ENCODE data around the gene PYDC1.

The PYDC1 gene

DNA sequence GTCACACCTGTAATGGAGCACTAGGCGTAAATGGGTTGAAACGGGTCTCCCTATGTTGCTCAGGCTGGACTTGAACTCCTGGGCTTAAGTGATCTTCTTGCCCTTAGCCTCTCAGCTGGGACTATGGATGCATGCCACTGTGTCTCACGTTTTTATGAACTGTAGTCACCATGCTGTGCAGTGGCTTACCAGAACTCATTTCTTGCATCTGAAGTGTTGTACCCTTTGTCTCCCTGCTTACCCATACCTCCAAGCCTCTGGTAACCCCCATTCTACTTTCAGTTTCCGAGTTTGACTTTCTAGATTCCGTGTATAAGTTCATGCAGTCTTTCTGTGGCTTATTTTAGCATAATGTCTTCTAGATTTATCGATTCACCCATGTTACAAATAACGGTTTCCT lies 22.0 kb downstream of the PYDC1 start:
- H3K36me3 ChIP-seq (replicated peaks; ENCODE audit: insufficient read depth, low read length), result peaks cover 19% of the 10 kb centered on the region
- H3K9ac ChIP-seq (ENCODE audit: low read length), result no peak overlapping the region
- H3K4me2 ChIP-seq (ENCODE audit: low read depth, low read length), result no peak overlapping the region
- H3K4me3 ChIP-seq (ENCODE audit: low read length), result no peak overlapping the region
- no peaks in the 10 kb centered on the region for H3K9me2 ChIP-seq (replicated peaks; ENCODE audit: insufficient read depth, low read length)
- no peaks in the 10 kb centered on the region; the same call in 1 of the 2 replicates for H4K20me1 ChIP-seq (ENCODE audit: insufficient read depth, low read length)
- H2AFZ ChIP-seq (ENCODE audit: low read length), result no peak overlapping the region
- no peak for DNase-seq
- TF ChIP-seq, protein P1, sequence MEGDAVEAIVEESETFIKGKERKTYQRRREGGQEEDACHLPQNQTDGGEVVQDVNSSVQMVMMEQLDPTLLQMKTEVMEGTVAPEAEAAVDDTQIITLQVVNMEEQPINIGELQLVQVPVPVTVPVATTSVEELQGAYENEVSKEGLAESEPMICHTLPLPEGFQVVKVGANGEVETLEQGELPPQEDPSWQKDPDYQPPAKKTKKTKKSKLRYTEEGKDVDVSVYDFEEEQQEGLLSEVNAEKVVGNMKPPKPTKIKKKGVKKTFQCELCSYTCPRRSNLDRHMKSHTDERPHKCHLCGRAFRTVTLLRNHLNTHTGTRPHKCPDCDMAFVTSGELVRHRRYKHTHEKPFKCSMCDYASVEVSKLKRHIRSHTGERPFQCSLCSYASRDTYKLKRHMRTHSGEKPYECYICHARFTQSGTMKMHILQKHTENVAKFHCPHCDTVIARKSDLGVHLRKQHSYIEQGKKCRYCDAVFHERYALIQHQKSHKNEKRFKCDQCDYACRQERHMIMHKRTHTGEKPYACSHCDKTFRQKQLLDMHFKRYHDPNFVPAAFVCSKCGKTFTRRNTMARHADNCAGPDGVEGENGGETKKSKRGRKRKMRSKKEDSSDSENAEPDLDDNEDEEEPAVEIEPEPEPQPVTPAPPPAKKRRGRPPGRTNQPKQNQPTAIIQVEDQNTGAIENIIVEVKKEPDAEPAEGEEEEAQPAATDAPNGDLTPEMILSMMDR (IDR thresholded peaks at IDR 0.05; ENCODE audit: low read length), result no peak
- TF ChIP-seq EZH2 (optimal IDR thresholded peaks at IDR 0.05; ENCODE audit: low read depth, low read length), result no peak
- TF ChIP-seq EZH2phosphoT487 (IDR thresholded peaks at IDR 0.05; ENCODE audit: low read length), result no peak
- H3F3A ChIP-seq (ENCODE audit: insufficient read depth, low read length), result peaks cover 11% of the 10 kb centered on the region
- peaks cover 15% of the 10 kb centered on the region; the same call in 1 of the 2 replicates for H3K79me2 ChIP-seq (ENCODE audit: low read length)
- H3K27me3 ChIP-seq (replicated peaks; ENCODE audit: insufficient read depth, low read length), result no peaks in the 10 kb centered on the region
- no peaks in the 10 kb centered on the region; the same call in 1 of the 2 replicates for H3K4me1 ChIP-seq (ENCODE audit: low read length)
- no peaks in the 10 kb centered on the region for H3K9me3 ChIP-seq (replicated peaks; ENCODE audit: insufficient read depth, low read length)
- H3K27ac ChIP-seq (ENCODE audit: low read length), result no peak overlapping the region

DNA sequence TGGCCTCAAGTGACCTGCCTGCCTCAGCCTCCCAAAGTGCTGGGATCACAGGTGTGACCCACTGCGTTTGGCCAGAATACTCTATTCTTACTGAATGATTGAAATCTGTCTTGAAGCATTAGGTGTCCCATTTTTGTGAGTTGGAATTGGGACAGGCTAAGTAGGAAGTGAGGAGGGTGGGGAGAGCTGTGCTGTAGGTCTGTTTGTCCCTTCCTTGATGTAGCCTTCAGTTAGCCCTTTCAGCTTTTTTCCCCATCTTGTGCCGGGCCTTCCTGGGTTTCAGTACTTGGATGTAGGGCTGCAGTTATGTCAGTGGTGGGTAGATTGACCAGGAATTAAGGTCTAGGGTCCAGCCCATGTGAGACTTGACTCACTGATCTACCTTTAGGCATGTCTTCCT lies 23.1 kb downstream of the PYDC1 start:
- no peak overlapping the region for H3K4me3 ChIP-seq (ENCODE audit: low read length)
- no peaks in the 10 kb centered on the region for H3K9me2 ChIP-seq (replicated peaks; ENCODE audit: insufficient read depth, low read length)
- no peak overlapping the region for H3K9ac ChIP-seq (ENCODE audit: low read length)
- TF ChIP-seq EZH2 (optimal IDR thresholded peaks at IDR 0.05; ENCODE audit: low read depth, low read length), result no peak
- TF ChIP-seq EZH2phosphoT487 (IDR thresholded peaks at IDR 0.05; ENCODE audit: low read length), result no peak
- TF ChIP-seq, protein P1 (IDR thresholded peaks at IDR 0.05; ENCODE audit: low read length), result no peak
- H3F3A ChIP-seq (ENCODE audit: insufficient read depth, low read length), result peaks cover 16% of the 10 kb centered on the region
- H3K79me2 ChIP-seq (ENCODE audit: low read length), result peaks cover 21% of the 10 kb centered on the region
- no peak overlapping the region for H2AFZ ChIP-seq (ENCODE audit: low read length)
- no peak overlapping the region for H3K27ac ChIP-seq (ENCODE audit: low read length)
- no peak for DNase-seq
- no peaks in the 10 kb centered on the region; the same call in 1 of the 2 replicates for H4K20me1 ChIP-seq (ENCODE audit: insufficient read depth, low read length)
- no peaks in the 10 kb centered on the region; the same call in 1 of the 2 replicates for H3K4me1 ChIP-seq (ENCODE audit: low read length)
- no peaks in the 10 kb centered on the region for H3K27me3 ChIP-seq (replicated peaks; ENCODE audit: insufficient read depth, low read length)
- H3K4me2 ChIP-seq (ENCODE audit: low read depth, low read length), result no peak overlapping the region
- peaks cover 29% of the 10 kb centered on the region for H3K36me3 ChIP-seq (replicated peaks; ENCODE audit: insufficient read depth, low read length)
- no peaks in the 10 kb centered on the region for H3K9me3 ChIP-seq (replicated peaks; ENCODE audit: insufficient read depth, low read length)

DNA sequence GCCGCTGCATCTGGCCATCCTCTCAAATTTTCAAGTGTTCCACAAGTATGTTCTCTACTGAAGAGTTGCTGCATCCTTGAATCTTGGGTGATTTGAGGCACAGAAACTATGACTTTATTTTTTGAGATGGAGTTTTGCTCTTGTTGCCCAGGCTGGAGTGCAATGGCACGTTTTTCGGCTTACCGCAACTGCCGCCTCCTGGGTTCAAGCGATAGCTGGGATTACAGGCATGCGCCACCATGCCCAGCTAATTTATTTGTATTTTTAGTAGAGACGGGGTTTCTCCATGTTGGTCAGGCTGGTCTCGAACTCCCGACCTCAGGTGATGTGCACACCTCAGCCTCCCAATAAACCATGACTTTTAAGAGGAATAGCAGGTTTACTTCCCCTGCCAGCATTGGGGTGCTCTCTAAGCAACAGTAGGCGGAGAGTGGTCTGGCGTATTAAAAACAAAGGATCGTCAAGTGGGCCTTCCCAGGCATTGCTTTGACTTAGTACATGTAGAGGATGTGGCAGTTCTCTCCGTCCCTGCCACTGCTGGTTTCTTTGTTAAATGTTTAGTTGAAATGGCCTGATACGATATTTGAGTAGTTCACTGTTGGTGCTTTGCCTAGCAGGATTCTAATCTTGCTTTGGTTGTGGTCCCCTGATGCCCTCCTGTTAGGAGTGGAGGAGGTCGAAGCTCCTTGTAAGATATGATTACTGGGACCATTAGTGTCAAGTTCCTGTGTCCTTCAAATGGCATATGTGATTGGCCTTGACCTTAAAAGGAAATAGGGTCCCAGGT lies 23.9 kb downstream of the PYDC1 start:
- H3K27me3 ChIP-seq (replicated peaks; ENCODE audit: insufficient read depth, low read length), result no peaks in the 10 kb centered on the region
- H3K79me2 ChIP-seq (ENCODE audit: low read length), result peaks cover 28% of the 10 kb centered on the region
- H3K27ac ChIP-seq (ENCODE audit: low read length), result no peak overlapping the region
- no peaks in the 10 kb centered on the region; the same call in 1 of the 2 replicates for H4K20me1 ChIP-seq (ENCODE audit: insufficient read depth, low read length)
- H3K4me2 ChIP-seq (ENCODE audit: low read depth, low read length), result no peak overlapping the region
- peaks cover 33% of the 10 kb centered on the region for H3K36me3 ChIP-seq (replicated peaks; ENCODE audit: insufficient read depth, low read length)
- no peak overlapping the region for H3K4me3 ChIP-seq (ENCODE audit: low read length)
- H3K9me2 ChIP-seq (replicated peaks; ENCODE audit: insufficient read depth, low read length), result no peaks in the 10 kb centered on the region
- H3K9ac ChIP-seq (ENCODE audit: low read length), result no peak overlapping the region
- H2AFZ ChIP-seq (ENCODE audit: low read length), result no peak overlapping the region
- no peaks in the 10 kb centered on the region; the same call in 1 of the 2 replicates for H3K4me1 ChIP-seq (ENCODE audit: low read length)
- no peak for DNase-seq
- TF ChIP-seq EZH2phosphoT487 (IDR thresholded peaks at IDR 0.05; ENCODE audit: low read length), result no peak
- no peak for TF ChIP-seq EZH2 (optimal IDR thresholded peaks at IDR 0.05; ENCODE audit: low read depth, low read length)
- TF ChIP-seq, protein P1 (IDR thresholded peaks at IDR 0.05; ENCODE audit: low read length), result no peak
- H3F3A ChIP-seq (ENCODE audit: insufficient read depth, low read length), result peaks cover 11% of the 10 kb centered on the region
- H3K9me3 ChIP-seq (replicated peaks; ENCODE audit: insufficient read depth, low read length), result no peaks in the 10 kb centered on the region
